ENCODE results near the gene SDS.
"Not testable (repeated sequence)": the region's sequence is repeated elsewhere in the genome, so short reads cannot be mapped to it uniquely, and the experiment has no call there.

Gene SDS

GRCh38 chr12:113378291-113378690, 25.4 kb downstream of the SDS start:
- no peak for DNase-seq (ENCODE audit: low spot score)

GRCh38 chr12:113374823-113375428, 28.8 kb downstream of the SDS start:
- no peak for DNase-seq (ENCODE audit: low spot score)

DNA sequence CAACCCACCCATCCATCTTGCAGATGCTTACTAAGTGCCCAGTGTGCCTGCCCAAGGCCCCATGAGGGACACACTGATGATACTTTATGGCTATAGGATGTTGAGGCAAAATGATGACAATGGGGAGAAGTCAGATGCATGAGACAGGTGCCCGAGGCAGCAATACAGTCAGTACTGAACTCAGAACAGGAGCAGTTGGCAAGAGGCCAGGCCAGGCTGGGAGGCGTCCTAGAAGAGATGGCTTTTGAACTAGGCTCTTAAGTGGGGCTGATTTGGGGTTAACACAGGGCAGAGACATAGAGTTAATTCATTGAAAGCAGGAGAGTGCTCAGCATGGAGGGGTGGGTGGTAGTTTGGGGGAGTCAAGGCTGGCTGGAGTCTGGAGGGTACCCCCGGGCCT, 29.7 kb downstream of the SDS start:
- no peak for DNase-seq (ENCODE audit: low spot score)

- DNase-seq (ENCODE audit: low spot score) = no peak
These were observed 30.2 kb downstream of the SDS start for GRCh38 chr12:113373440-113373839.

GRCh38 chr12:113372371-113372770, 31.3 kb downstream of the SDS start:
- no peak for DNase-seq (ENCODE audit: low spot score)

DNA sequence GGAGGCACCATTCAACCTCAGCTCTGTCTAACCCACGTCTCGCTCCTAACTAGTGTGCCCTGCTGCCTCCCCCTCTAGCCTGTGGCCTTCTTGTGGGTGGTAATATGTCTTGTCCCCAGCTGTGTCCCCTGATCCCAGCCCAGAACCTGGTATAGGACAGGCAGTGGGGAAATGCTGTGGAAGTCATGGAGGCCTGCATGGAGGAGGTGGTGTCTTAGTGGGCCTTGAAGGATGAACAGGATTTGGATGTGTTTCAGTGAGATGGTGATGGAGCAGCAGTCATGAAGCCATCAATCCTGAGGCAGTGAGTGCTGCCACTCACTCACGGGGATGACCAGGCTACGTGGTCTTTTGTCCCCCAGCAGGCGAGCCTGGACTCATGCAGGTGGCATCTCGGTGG, 31.9 kb downstream of the SDS start:
- DNase-seq (ENCODE audit: low spot score) = no peak

DNA sequence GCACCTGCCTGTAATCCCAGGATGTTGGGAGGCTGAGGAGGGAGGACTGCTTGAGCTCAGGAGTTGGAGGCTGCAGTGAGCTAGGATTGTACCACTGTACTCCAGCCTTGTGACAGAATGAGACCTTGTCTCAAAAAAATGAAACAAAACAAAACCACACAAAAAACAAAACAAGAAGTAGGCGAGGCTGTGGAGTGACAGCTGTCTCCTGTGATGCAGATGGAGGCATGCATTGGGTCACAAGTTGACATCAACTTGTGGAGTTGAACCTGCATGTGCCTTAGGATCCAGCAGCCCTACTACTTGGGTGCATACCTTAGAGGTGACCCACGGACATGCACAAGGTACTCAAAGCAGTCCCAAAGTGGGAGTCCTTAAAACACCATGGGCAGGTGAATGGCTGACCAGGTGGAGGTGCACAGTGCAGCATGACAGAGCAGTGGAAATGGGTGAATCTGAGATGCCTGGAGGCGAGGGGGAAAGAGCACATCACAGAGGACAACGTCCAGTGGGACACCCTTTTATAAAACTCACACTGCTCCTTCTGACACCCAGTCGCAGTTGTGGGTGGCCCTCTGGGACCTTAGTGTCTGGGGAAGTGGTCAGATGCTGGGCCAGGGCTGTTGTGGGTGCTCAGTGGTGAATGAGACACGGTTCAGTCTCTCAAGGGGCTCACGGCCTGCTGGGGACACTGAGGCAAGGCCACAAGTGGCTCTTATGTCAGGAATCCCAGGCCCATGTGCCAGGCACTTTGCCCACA, 32.6 kb downstream of the SDS start:
- DNase-seq (ENCODE audit: low spot score) = no peak

GRCh38 chr12:113369391-113369985, 34.2 kb downstream of the SDS start:
- no peak for DNase-seq (ENCODE audit: low spot score)

DNA sequence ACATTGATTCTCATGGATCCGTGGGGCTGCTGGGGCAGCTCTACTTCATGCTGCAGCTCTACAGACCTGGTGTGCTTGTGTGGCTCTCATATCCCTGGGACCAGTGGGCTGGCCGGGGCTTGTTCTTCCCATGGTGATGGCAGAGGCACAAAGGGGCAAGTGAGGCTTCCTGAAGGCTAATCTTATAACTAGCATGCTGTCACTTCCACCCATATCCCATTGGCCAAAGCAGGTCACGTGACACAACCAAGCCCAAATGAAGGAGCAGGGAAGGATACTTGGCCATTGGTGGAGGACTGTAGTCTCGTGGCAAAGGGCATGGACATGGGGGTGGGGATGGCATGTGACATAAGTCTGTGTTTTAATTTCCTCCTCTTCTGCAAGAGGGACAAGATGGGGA, 35.4 kb downstream of the SDS start:
- no peak for DNase-seq (ENCODE audit: low spot score)

GRCh38 chr12:113366827-113367226, 36.9 kb downstream of the SDS start:
- no peak for DNase-seq (ENCODE audit: low spot score)

DNA sequence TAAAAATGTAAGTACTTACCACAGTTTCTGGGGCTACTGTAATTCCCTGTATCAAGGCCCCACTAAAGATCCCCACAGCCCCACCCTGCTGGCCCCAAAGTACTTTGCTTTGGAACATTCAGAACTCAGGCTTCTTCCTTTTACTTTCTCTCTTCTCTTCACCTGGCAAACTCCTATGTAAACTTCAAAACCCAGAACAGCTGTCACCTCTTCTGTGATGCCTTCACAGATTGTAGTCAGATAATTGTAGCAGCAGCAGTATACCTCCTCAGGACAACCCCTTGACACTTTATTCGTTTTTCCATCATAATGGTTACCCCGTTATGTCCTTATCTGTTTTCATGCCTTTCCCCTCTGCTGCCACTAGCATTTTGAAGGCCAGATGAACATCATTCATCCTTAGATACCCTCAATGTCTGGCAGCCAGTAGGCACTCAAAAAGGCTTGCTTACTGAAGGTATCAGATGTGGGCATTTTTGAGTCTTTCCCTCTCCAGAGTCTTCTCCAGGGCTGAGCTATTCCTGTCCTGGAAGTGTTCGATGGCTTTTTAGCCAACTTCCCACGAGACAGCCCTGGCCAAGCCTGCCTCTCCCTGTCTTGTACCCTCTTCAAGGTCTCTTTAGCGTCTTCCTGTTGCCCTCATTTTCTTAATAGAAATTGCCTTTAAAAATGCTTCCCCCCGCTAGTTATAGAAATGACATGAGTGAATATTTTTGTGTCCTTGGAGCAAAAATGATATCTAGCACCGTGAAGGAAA, 37.9 kb downstream of the SDS start:
- no peak for DNase-seq (ENCODE audit: low spot score)

DNA sequence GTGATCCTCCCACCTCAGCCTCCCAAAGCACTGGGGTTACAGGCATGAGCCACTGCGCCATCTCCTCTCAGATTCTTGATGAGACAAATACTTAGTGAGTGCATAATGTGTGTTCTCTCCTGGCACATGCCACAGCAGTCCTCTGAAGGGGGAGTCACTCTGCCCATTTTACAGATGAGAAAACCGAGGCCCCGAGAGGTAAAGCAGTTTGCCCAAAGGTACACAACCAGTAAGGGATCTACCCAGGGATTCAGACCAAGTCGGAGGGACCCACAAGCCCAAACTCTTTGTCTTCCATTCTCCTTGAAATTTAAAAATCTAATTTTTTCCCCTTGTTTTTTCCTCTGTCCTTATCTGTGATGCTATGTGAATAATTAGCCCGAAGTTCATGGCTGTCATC, 39.0 kb downstream of the SDS start:
- DNase-seq (ENCODE audit: low spot score) = no peak

GRCh38 chr12:113361574-113362370, 41.9 kb downstream of the SDS start:
- DNase-seq (ENCODE audit: low spot score) = no peak

DNA sequence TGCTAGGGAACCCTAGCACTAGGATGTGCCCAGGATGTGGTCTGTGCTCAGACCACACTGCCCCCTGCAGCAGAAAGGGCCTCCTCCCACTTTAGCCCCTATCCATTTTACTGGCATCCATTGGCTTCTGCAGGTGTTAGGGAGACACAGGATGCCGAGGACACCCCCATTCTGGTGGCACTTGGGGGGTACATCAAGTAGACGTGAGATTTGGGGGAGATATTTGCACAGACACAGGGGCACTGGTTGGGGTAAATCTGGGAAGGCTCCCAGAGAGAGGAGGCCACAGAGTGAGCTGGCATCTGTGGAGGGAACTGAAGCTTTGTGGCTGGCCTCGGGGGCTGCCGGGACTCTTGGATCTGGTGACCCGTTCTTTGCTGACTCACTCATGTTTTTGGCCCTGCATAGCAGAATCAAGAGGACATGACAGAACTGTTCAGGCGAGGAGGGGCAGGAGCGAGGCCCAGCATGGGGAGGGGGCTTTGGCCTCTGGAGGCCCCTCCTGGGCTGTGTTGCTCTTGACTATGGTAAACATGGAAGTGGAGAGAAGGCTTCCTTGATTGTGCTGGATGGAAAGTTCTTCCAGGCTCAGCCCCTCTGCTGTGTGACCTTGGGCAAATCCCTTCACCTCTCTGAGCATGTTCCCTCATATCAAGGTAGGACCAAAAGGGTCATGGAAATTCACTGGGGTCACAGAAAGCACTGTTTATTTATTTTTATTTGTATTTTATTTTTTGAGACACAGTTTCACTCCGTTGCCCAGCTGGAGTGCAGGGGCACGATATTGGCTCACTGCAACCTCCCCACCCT, 43.5 kb downstream of the SDS start:
- no peak for DNase-seq (ENCODE audit: low spot score)

DNA sequence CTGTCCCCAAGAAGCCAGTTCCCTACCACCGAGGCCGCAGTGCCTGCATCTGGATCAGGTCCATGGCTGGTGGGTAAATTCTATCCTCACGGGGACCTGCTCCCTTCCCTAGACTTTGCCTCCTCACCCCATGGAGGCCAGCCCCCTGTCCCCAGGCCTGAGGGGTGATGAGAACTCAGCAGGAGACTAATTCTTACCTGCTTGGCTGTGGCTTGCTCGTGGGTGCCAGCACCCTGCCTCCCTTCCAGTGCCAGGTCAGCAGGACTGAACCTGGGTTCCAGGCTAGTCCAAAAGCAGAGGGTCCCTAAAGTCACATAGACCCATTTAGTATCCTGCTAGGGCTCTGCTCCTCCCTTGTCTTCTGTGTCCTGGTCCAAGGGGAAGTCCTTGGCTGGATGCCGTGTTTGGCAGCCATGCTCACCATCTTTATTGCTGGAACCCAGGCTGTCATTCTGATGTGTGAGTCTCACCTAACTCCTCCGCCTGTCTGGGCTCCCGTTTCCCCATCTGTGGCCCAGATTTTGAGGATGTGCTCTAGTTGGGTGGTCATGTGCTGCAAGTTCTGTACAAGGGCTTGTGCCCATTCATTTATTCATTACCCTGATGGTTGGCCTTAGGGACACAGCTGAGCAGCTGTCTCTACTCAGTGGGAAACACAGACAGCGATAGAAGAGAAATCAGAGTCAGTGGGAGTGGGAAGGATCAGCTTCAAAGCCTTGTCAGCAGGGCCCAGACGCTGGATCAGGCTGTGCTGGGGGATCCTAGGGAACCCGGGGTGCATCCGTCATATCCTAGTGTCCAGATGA, 44.4 kb downstream of the SDS start:
- DNase-seq (ENCODE audit: low spot score) = no peak

- DNase-seq (ENCODE audit: low spot score) = peak; percentile 99
These were observed 45.1 kb downstream of the SDS start, which contains the start of gene PLBD2 for GRCh38 chr12:113358381-113359132. Gene PLBD2, plus strand, starts transcription at chr12:113358587. Its CDS starts 14 bp downstream, at chr12:113358601.

DNA sequence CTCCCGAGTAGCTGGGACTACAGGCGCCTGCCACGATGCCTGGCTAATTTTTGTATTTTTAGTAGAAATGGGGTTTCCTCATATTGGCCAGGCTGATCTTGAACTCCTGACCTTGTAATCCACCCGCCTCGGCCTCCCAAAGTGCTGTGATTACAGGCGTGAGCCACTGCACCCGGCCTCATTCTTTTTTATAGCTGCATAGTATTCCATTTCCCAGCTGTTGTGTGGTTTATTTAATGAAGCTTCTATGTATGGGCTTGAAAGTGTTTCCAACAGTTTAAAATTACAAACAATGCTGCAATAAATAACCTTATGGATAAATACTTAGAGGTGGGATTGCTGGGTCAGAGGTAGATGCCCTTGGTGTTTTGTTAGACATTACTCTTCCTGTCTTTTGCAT, 49.5 kb downstream of the SDS start:
- DNase-seq (ENCODE audit: low spot score) = not testable (repeated sequence)

DNA sequence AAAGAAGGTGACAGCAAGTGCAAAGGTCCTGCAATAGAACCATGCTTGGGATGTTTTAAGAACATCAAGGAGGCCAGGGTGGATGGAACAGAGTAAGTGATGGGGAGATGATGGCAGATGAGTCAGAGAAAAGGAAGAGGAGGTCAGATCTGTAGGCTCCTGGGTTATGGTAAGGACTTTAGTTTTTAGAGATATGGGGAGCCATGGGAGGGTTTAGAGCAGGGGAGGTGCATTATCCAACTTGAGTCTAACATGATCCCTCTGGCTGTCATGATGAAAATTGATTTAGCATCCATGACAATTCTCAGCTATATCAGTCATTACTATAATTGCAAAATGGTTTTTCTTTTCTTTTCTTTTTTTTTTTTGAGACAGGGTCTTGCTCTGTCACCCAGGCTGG, 52.6 kb downstream of the SDS start:
- DNase-seq (ENCODE audit: low spot score) = no peak

GRCh38 chr12:113348849-113349536, 54.7 kb downstream of the SDS start:
- DNase-seq (ENCODE audit: low spot score) = no peak
